Measurements from ENCODE around the gene NUTF2. TPM values are rescaled to one million over a fixed set of nuclear protein-coding genes. Genes with fewer than 3 reads are reported as not detected.
"Not testable (repeated sequence)": the region's sequence is repeated elsewhere in the genome, so short reads cannot be mapped to it uniquely, and the experiment has no call there.

The NUTF2 gene
- total RNA-seq, 4 donors from 2014 or later = 90.0 to 194 (median 113) TPM

DNA sequence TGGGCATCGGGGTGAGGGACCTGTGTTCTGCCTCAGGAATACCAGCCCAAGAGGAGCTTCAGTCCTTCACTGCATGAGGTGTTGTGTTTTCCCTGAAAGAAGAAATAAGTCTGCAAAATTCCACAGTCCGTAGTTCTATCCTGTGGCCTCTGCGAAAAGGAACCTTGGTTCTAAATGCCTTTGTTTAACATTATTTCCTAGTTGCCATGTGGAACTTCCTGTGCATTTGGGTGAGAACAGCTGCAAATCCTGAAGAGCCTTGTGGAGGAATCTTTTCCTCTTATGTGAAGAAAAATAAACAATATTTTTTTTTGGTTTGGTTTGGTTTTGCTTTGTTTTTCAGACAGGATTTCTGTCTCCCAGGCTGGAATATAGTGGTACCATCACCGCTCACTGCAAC is 56.1 kb downstream of the NUTF2 start:
- Histone ChIP-seq H3K4me1 (peaks cover 0 to 11% (median 3%) of the 10 kb centered on the region in 3 donors), H3K27me3 (no peaks in the 10 kb centered on the region), H3K9me3 (no peaks in the 10 kb centered on the region), H3K4me3 (no peak overlapping the region), H3K27ac (no peak overlapping the region), H3K36me3 (peaks cover 0 to 28% of the 10 kb centered on the region in 2 donors)
- no peak for TF ChIP-seq POLR2A (IDR thresholded peaks at IDR 0.05)
- ATAC-seq = no peak
- 70 to 90% methylated on average over 3 of the region's 4 CpGs for WGBS, 2 donors (ENCODE audit: low coverage in 1 of 2)

- H3K27me3 ChIP-seq = no peaks in the 10 kb centered on the region
- ATAC-seq = no peak
- no peak for TF ChIP-seq EP300 (IDR thresholded peaks at IDR 0.05)
- no peak for TF ChIP-seq POLR2A (IDR thresholded peaks at IDR 0.05)
- TF ChIP-seq, protein P1, sequence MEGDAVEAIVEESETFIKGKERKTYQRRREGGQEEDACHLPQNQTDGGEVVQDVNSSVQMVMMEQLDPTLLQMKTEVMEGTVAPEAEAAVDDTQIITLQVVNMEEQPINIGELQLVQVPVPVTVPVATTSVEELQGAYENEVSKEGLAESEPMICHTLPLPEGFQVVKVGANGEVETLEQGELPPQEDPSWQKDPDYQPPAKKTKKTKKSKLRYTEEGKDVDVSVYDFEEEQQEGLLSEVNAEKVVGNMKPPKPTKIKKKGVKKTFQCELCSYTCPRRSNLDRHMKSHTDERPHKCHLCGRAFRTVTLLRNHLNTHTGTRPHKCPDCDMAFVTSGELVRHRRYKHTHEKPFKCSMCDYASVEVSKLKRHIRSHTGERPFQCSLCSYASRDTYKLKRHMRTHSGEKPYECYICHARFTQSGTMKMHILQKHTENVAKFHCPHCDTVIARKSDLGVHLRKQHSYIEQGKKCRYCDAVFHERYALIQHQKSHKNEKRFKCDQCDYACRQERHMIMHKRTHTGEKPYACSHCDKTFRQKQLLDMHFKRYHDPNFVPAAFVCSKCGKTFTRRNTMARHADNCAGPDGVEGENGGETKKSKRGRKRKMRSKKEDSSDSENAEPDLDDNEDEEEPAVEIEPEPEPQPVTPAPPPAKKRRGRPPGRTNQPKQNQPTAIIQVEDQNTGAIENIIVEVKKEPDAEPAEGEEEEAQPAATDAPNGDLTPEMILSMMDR (IDR thresholded peaks at IDR 0.05) = no peak
- no peak for TF ChIP-seq POLR2AphosphoS5 (IDR thresholded peaks at IDR 0.05)
- no peak overlapping the region for H3K4me3 ChIP-seq
- H3K9me3 ChIP-seq = no peaks in the 10 kb centered on the region
- H3K36me3 ChIP-seq = peaks cover 0 to 57% of the 10 kb centered on the region in 2 donors
- no peak overlapping the region for H3K27ac ChIP-seq
- 98% methylated on average over 5 of the region's 11 CpGs; no CpG with 5 or more reads in 1 of the 2 donors for WGBS, 2 donors (ENCODE audit: low coverage in 1 of 2)
- peaks cover 0 to 9% (median 0%) of the 10 kb centered on the region in 3 donors for H3K4me1 ChIP-seq
Measured at GRCh38 chr16:67907397-67908180, 60.9 kb downstream of the NUTF2 start.

- no peak for ATAC-seq
Measured at GRCh38 chr16:67909056-67909742, 62.5 kb downstream of the NUTF2 start.

GRCh38 chr16:67910158-67910557 is 63.4 kb downstream of the NUTF2 start:
- no peak overlapping the region for H3K4me3 ChIP-seq
- no peak overlapping the region for H3K27ac ChIP-seq
- peaks cover 0 to 14% (median 0%) of the 10 kb centered on the region in 3 donors for H3K4me1 ChIP-seq
- TF ChIP-seq, protein P1 (IDR thresholded peaks at IDR 0.05) = no peak
- no peak for TF ChIP-seq EP300 (IDR thresholded peaks at IDR 0.05)
- 65% methylated on average over 2 of the region's 2 CpGs; no CpG with 5 or more reads in 1 of the 2 donors for WGBS, 2 donors (ENCODE audit: low coverage in 1 of 2)
- ATAC-seq = no peak
- no peaks in the 10 kb centered on the region for H3K27me3 ChIP-seq
- H3K9me3 ChIP-seq = no peaks in the 10 kb centered on the region
- H3K36me3 ChIP-seq = peaks cover 0 to 51% of the 10 kb centered on the region in 2 donors

More at GRCh38 chr16:67909056-67909742, 62.5 kb downstream of the NUTF2 start:
- Histone ChIP-seq H3K4me1 (peaks cover 0 to 9% (median 0%) of the 10 kb centered on the region in 3 donors), H3K36me3 (peaks cover 0 to 48% of the 10 kb centered on the region in 2 donors), H3K27ac (no peak overlapping the region), H3K9me3 (no peaks in the 10 kb centered on the region), H3K27me3 (no peaks in the 10 kb centered on the region), H3K4me3 (no peak overlapping the region)
- 78 to 94% methylated on average over 7 to 8 of the region's 36 CpGs for WGBS, 2 donors (ENCODE audit: low coverage in 1 of 2)
- no peak for TF ChIP-seq POLR2A (IDR thresholded peaks at IDR 0.05)

- Histone ChIP-seq H3K36me3 (peaks cover 0 to 57% of the 10 kb centered on the region in 2 donors), H3K4me1 (peaks cover 0 to 62% (median 13%) of the 10 kb centered on the region in 3 donors), H3K27ac (no peak overlapping the region), H3K4me3 (no peak overlapping the region), H3K9me3 (no peaks in the 10 kb centered on the region), H3K27me3 (no peaks in the 10 kb centered on the region)
- no peak for ATAC-seq
- TF ChIP-seq, protein P1 (IDR thresholded peaks at IDR 0.05) = no peak
- WGBS, 2 donors (ENCODE audit: low coverage in 1 of 2) = 78% methylated on average over 5 of the region's 7 CpGs; no CpG with 5 or more reads in 1 of the 2 donors
Measured at GRCh38 chr16:67914758-67915495, 68.2 kb downstream of the NUTF2 start.

DNA sequence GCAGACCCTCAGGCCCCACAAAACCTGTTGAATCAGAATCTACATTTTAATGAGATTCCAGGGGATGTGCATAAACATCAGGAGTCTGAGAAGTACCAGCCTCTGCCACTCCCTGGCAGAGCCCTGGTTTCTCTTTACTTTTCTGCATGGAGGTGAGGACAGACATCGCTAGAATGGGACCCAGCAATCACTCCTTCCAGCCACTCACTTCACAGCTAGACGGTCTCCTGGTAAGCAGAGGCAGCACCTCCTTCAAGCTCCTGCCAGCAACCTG is 68.7 kb downstream of the NUTF2 start:
- H3K9me3 ChIP-seq, ATAC-seq, H3K27ac ChIP-seq, H3K27me3 ChIP-seq, H3K4me3 ChIP-seq: not testable (repeated sequence)
- H3K4me1 ChIP-seq = peaks cover 0 to 67% (median 15%) of the 10 kb centered on the region in 3 donors
- WGBS, 2 donors (ENCODE audit: low coverage in 1 of 2) = 80% methylated on average over 1 of the region's 2 CpGs; no CpG with 5 or more reads in 1 of the 2 donors
- H3K36me3 ChIP-seq = peaks cover 0 to 54% of the 10 kb centered on the region in 2 donors
